Measurements from ENCODE around the gene AGPS. TPM values are rescaled to one million over a fixed set of nuclear protein-coding genes. Genes with fewer than 3 reads are reported as not detected.
"Not testable (repeated sequence)": the region's sequence is repeated elsewhere in the genome, so short reads cannot be mapped to it uniquely, and the experiment has no call there.

AGPS gene
- total RNA-seq, 1 donor from 2014 or later, result 67.1 TPM

DNA sequence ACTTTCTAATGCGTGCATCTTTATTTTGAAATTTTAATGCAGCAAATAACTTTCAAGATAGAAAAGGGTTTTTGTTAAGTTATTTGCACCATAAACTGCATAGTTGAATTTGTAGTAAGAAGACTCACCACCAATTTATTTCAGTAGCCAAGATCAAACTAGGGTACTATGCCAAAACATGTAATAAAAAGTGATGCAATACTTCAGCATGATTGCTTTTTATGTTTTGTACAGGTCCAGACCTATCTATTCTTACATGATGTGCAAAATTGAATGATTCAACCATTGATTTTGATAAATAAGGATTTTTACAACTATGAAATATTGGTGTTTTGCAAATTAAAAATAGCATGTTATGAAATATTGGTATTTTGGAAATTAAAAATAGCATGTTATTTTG is 26.7 kb downstream of the AGPS start:
- intact Hi-C loops (cut with micrococcal nuclease), result no loop called here

DNA sequence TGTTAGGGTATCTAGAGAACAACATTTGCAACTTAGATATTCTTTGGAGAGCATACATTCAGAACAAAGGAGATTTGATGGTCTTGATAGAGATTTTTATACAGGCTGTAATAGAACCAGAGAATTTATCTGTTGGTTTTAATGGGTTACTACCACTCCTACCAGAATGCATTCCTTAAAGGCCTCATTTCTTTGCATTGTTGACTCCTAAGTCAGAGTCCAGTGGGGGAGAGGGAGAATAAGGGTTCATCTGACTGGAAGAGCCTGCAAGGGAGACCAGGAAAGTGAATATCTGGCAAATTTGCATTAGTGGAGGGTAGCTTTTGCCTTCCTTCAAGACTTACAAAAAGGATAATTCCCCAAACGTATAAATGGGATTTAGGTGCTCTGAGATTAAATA is 29.7 kb downstream of the AGPS start:
- intact Hi-C loops (cut with micrococcal nuclease), result no loop called here

- intact Hi-C loops (cut with micrococcal nuclease), result not testable (repeated sequence)
These were observed 31.5 kb downstream of the AGPS start for GRCh38 chr2:177424120-177424519.

- intact Hi-C loops (cut with micrococcal nuclease), result not testable (repeated sequence)
These were observed 32.0 kb downstream of the AGPS start for GRCh38 chr2:177424620-177425019.

- intact Hi-C loops (cut with micrococcal nuclease), result no loop called here
These were observed 34.7 kb downstream of the AGPS start for GRCh38 chr2:177427316-177427715.

- intact Hi-C loops (cut with micrococcal nuclease), result not testable (repeated sequence)
These were observed 35.4 kb downstream of the AGPS start for GRCh38 chr2:177427936-177428335.

DNA sequence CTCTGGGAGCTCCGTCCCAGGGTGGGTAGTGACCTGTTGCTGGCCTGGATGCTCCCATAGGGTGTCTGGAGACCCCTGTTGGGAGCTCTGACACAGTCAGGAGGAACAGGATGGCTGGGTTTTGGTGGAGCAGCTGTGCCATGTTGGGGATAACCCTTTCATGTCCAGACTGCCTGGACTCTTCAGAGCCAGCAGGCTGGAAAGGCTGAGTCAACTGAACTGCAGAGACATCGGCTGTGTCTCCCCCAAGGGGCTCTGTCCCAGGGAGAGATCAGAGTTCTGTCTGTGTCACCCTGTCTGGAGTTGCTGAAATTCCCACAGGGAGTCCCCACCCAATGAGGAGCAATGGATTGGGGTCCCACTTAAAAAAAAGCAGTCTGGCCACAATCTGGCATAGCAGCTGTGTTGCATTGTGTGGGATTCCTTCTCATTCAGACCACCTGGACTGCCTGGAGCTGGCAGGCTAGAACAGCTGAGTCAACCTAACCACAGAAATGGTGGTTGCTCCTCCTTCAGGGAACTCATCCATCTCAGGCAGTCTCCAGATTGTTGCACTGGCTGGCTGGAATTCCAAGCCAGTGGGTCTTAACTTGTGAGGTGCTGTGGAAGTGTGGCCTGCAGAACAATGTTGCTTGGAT is 37.2 kb downstream of the AGPS start:
- intact Hi-C loops (cut with micrococcal nuclease), result no loop called here

- intact Hi-C loops (cut with micrococcal nuclease), result no loop called here
These were observed 37.8 kb downstream of the AGPS start for GRCh38 chr2:177430411-177430810.

DNA sequence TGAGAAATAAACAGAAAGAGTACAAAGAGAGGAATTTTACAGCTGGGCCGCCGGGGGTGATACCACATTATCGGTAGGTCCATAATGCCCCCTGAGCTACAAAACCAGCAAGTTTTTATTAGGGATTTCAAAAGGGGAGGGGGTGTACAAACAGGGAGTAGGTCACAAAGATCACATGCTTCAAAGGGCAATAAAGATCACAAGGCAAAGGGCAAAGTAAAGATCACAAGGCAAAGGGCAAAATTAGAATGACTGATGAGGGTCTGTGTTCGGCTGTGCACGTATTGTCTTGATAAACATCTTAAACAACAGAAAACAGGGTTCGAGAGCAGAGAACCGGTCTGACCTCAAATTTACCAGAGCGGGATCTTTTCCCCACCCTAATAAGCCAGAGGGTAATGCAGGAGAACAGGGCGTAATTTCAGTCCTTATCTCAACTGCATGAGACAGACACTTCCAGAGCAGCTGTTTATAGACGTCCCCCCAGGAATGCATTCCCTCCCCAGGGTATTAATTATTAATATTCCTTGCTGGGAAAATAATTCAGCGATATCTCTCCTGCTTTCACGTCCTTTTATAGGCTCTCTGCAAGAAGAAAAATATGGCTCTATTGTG is 38.6 kb downstream of the AGPS start:
- intact Hi-C loops (cut with micrococcal nuclease), result not testable (repeated sequence)

- intact Hi-C loops (cut with micrococcal nuclease), result no loop called here
These were observed 40.1 kb downstream of the AGPS start for GRCh38 chr2:177432703-177433102.

DNA sequence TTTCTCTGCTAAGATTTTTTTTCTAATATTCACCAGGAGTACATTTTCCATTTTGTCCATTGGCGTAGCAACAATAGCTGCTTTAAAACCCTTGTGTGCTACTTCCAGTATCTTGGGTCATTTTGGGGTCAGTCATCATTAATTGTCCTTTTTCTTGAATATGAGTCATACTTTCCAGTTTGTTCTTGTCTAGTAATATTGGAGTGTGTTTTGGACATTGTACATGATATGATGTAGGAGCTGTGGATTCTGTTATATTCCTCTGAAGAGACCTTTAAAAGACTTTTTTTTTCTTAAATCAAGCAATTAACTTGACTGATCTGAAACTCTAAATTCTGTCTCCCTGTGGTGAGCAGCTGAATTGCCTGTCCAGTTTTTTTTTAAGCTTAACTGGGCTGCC is 40.8 kb downstream of the AGPS start:
- intact Hi-C loops (cut with micrococcal nuclease), result no loop called here

DNA sequence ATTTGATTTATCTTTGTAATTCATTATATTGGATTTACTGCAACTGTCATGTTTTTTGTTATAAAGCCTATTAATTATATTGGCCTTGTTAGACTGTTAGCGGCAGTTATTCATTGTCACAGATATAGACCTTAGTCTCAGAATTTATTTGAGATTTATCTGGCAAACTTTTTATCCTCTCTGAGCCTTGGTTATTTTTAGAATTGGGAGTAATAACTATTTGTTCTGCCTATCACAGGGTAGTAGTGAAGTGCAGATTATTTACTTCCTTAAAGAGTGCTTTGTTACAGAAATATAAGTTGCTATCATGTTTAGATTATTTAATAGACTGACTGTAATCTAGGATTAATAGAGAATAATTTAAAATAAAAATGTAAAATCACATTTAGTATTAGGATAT is 41.9 kb downstream of the AGPS start:
- intact Hi-C loops (cut with micrococcal nuclease), result no loop called here

DNA sequence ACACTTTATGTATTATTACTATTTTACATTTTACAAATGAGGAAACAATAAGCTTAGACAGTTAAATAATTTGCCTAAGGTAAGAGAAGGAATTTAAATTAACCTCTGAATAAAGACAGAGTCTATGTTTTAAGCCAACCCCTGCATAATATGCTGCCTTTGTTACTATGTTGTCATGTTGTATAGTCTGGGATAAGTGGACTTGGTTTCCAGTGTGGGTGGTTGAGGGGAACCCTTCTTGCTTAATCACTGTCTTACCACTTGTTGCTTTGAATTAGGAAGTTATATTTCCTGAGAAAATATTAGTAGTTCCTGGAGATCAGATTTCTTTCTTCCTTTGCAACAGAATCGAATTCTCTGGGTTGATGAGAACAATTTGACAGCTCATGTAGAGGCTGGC is 52.6 kb downstream of the AGPS start:
- intact Hi-C loops (cut with micrococcal nuclease), result no loop called here

DNA sequence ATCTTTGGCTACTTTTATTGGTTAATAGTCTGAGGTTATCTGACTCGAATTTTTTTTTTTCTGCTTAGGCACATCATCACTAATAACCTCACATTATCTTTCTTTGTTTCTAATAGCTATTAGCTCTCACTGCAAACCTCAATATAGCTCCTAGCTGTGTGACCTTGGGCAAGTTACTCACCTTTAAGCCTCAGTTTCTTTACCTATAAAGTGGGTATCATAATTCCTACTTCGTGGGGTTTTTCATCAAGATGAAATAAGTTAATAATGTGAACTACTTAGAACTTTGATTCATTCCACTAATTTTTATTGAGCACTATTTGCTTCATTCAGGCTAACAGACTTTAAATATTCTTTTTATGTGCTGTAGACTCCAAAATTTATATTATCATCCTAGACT is 55.5 kb downstream of the AGPS start:
- intact Hi-C loops (cut with micrococcal nuclease), result no loop called here

- intact Hi-C loops (cut with micrococcal nuclease), result no loop called here
These were observed 56.6 kb downstream of the AGPS start for GRCh38 chr2:177449159-177449558.

DNA sequence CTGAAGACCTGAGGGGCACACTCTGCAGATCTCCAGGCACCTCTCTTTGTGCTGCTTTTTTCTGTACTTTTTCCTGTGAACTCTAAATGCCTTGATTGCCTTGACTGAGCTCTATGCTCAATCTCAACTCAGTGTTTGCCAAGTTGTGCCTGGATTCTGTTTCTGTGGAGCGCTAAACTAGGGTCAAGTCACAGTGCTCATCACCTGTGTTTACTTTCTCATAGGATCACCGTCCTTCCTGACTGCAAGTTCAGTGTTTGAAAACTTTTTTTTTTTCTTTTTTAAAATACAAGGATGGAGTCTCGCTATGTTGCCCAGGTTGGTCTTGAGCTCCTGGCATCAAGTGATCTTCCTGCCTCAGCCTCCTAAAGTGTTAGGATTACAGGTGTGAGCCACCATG is 62.6 kb downstream of the AGPS start:
- intact Hi-C loops (cut with micrococcal nuclease), result no loop called here

DNA sequence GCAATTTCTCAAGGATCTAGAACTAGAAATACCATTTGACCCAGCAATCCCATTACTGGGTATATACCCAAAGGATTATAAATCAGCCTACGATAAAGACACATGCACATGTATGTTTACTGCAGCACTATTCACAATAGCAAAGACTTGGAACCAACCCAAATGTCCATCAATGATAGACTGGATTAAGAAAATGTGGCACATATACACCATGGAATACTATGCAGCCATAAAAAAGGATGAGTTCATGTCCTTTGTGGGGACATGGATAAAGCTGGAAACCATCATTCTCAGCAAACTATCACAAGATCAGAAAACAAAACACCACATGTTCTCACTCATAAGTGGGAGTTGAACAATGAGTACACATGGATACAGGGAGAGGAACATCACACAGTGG is 67.2 kb downstream of the AGPS start:
- intact Hi-C loops (cut with micrococcal nuclease), result not testable (repeated sequence)

DNA sequence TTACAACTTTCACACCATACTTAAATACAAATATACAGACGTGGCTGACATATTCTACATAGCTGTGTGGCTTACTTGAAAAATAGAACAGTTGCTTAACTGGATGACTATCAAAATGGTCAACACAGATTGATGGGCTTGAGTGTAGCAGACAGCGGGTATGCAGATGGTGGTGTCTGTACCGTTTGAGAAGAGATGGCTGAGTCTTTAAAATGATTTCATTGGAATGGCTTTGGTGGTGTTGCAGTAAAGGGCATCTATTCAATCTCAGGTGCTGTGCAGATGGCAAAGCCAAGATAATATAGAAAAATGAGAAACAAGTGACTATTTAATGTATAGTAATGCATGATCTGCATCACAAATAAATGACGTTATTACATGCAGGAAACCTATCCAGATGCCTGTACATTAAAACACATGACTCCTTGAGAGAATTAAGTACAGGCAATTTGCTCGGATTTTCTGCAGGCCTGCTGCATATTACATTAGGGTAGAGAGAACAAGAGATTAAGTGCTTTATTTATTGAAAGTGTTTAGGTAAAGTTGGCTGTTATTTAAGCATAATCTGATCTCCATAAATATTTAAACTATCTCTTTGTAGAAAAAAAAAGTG is 68.5 kb downstream of the AGPS start:
- intact Hi-C loops (cut with micrococcal nuclease), result no loop called here

GRCh38 chr2:177464549-177464948 is 72.0 kb downstream of the AGPS start:
- intact Hi-C loops (cut with micrococcal nuclease), result no loop called here

- intact Hi-C loops (cut with micrococcal nuclease), result no loop called here
These were observed 73.0 kb downstream of the AGPS start for GRCh38 chr2:177465400-177466138.

DNA sequence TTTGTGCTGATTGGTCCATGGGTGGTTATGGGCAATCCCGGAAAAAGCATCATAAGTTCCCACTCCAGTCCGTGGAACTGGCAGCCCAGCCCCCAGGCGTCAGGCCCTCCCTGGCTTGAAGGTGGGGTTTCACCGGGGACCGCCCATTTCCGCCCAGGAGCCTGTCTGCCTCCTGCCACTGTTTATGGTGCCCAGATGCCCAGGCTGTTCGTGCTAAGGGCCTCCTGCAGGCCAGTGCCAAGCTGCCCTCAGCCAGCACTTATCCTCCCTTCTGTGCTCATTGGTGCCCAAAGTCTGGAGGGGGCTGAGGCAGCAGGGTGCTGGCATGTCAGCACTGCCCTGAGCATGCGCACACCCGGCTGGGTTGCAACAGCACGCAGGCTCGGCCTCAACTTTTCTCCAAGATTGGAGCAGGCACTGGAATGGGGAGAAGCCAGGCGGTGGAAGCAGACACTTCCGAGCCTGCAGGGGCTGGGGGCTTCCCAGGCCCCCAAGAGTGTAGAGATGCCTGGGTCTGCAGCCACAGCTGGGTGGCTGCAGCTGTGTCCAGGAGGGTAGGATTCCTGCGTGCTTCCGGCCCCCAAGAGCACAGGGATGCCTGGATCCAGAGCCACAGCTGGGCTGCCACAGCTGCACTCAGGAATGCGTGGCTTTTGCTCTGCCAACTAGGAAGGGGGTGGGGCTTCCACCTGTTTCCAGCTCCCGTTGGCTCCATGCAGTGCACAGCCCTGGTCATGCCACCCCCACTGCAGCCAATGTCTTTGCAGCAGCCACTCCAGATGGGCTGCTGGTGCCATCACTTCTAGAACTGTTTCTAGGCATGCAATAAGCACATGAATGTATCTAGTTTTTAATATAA is 74.0 kb downstream of the AGPS start:
- intact Hi-C loops (cut with micrococcal nuclease), result no loop called here

All from T-helper 2 cell treated with Interferon-gamma antibody and Interleukin-4, amounts not matched to agents 100 ng/mL and 5 ng/mL, for 36 hours (primary cell).